Heart left ventricle (tissue), 16 donors: Measurements from ENCODE around the gene DTD2. TPM values are rescaled to one million over a fixed set of nuclear protein-coding genes. Genes with fewer than 3 reads are reported as not detected.
A peak's percentile ranks its signal among the peaks of the same experiment; 100 is the strongest.
"Not testable (repeated sequence)": the region's sequence is repeated elsewhere in the genome, so short reads cannot be mapped to it uniquely, and the experiment has no call there.

ENCODE experiments used
- ATAC-seq, 4 donors: fragments of 200-7000 bp; cut with Tn5 transposase; one replicate each; pipeline ENCODE4 v1.9.1; 2020 to 2022; ENCODE audit warnings: moderate library complexity in 4 of 4, mild to moderate bottlenecking in 3 of 4, moderate number of reproducible peaks in 1 of 4
- DNase-seq, 5 donors: peaks; one replicate each; pipeline ENCODE4 v3.0.0-alpha.2; 2020
- H3K27ac ChIP-seq, 12 donors: fragments of 200-600 bp; sonication (generic) in 4 of 12; one replicate each; pipeline versions ENCODE4 v1.5.0 to v1.8.0; 2016 to 2022; ENCODE audit warnings: mild to moderate bottlenecking in 2 of 12
- H3K27me3 ChIP-seq, 9 donors: fragments of 200-600 bp; sonication (generic) in 2 of 9; one replicate each; pipeline versions ENCODE4 v1.5.1 to v1.8.0; 2016 to 2022; ENCODE audit warnings: mild to moderate bottlenecking in 3 of 9
- H3K36me3 ChIP-seq, 9 donors: fragments of 200-600 bp; sonication (generic) in 2 of 9; one replicate each; pipeline versions ENCODE4 v1.5.0 to v1.8.0; 2018 to 2022; ENCODE audit warnings: mild to moderate bottlenecking in 2 of 9
- H3K4me1 ChIP-seq, 12 donors: fragments of 200-600 bp; sonication (generic) in 4 of 12; one replicate each; pipeline versions ENCODE4 v1.5.0 to v1.8.0; 2016 to 2022; ENCODE audit warnings: mild to moderate bottlenecking in 3 of 12
- H3K4me3 ChIP-seq, 12 donors: fragments of 200-600 bp; sonication (generic) in 4 of 12; one replicate each; pipeline versions ENCODE4 v1.5.0 to v1.8.0; 2017 to 2022; ENCODE audit warnings: mild to moderate bottlenecking in 9 of 12, moderate library complexity in 4 of 12
- H3K9me3 ChIP-seq, 12 donors: fragments of 200-600 bp; sonication (generic) in 4 of 12; one replicate each; pipeline versions ENCODE4 v1.5.0 to v1.8.0; 2016 to 2022; ENCODE audit warnings: mild to moderate bottlenecking in 1 of 12
- POLR2A ChIP-seq, 2 donors: fragments of 450-650 bp; IDR thresholded peaks; one replicate each; pipeline ENCODE4 v1.6.1; 2017; ENCODE audit warnings: antibody characterized with exemption in 2 of 2, mild to moderate bottlenecking in 2 of 2, moderate library complexity in 2 of 2
- WGBS, 4 donors: extraction: QIAGEN DNeasy Blood & Tissue Kit in 2 of 4; methylation state at CpG; one replicate each; pipeline versions ENCODE4 v1.1.5 to v1.1.7; 2013 to 2018; 5-methylcytosine and 5-hydroxymethylcytosine counted together
- intact Hi-C, 10 donors: fragments of 100-400 bp; cut with DNase I; formaldehyde crosslinking; loops; one replicate each; pipeline versions ENCODE4 v1.11.1 to v1.14.2; 2022
- polyA plus RNA-seq, 2 donors: library from polyadenylated mRNA; stranded (reverse); fragments of 200-250 nt; gene quantifications; one replicate each; pipeline ENCODE4 v1.2.3, GENCODE V29; 2013
- total RNA-seq, 9 donors: library from RNA; depleted of rRNA in 2 of 9; stranded (reverse); fragments of >200 nt in 2 of 9; fragmentation: NEBNext Ultra II Directional in 3 of 9; extraction: Animal tissue kit (Norgen Biotek cat#: 25700) in 3 of 9; gene quantifications; one replicate each; pipeline versions ENCODE4 v1.1.0 to v1.2.4, GENCODE V29; 2016 to 2023
- TF ChIP-seq, protein P1 (sequence below), 12 donors: fragments of 200-600 bp; sonication (generic) in 4 of 12; IDR thresholded peaks; one replicate each; pipeline versions ENCODE4 v1.5.0 to v1.8.0; 2018 to 2022; ENCODE audit warnings: antibody characterized with exemption in 12 of 12, mild to moderate bottlenecking in 5 of 12
- donor health status: ischemic (EF 13 %, LVEDD 7.1; RV severe dilation, severe dysfunction).
- donor health status: healthy with polysubstance abuse.
- donor health status: DM: no; HTN: yes; CAD: no.
- donor health status: DM: no; HTN: no; CAD: no.
- donor health status: ischemic (EF 25% LVEDD 6.9; RV normal size, moderate dysfunction).
- donor health status: ischemic (EF 25% LVEDD 5.7; RV mildly dilated, moderate dysfunction).
- donor health status: healthy.
- donor health status: DM: yes; HTN: yes; CAD: no.
- donor health status: ischemic (EF 35%, LVEDD 5.7; RV mildly dilated, moderate dysfunction).
- donor health status: nonischemic (EF 11% LVEDD 7.7; RV severe dilation, severe dysfunction).
- donor health status: DM: yes; HTN: yes; CAD: no.
- donor health status: PGD.
- donor health status: ischemic (EF 29% LVEDD 5.4; RV normal size, mild dysfunction).
- donor health status: nonischemic (EF 23%, LVEDD 6.1; RV moderate dilation, normal function).

Gene DTD2
- total and polyA plus RNA-seq, 11 donors, result 4.0 to 12.2 (median 8.2) TPM

DNA sequence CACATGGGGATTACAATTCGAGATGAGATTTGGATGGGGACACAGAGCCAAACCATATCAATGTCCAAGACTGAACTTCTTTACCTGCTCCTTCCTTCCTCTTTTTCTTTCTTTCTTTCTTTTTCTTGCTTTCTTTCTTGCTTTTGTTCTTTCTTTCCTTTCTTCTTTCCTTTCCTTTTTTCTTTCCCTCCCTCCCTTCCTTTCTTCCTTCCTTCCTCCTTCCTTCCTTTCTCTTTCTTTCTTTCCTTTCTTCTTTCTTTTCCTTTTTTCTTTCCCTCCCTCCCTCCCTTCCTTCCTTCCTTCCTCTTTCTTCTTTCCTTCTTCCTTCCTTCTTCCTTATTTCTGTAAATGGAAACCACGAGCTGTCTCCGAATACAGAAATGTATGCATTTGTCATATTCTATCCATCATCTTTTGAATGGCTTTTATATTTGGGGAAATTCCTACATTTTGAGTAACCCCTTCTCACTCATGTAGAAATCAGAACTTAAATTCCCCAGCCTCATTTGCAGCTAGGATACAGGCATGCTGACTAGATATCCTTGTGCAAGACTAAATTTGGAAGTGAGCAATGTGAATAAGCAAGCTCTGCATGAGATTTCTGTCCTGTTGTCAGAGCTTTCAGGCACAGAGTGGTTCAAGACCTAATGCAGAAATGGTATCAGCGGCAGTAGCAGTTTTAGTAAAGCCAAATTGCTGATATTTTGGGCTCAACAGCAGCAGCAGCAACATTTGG, 19.0 kb upstream of the DTD2 start:
- Histone ChIP-seq H3K27ac (peak overlapping the region in 1 of 12 donors; percentile 2), H3K9me3 (no peaks in the 10 kb centered on the region), H3K4me3 (no peak overlapping the region), H3K36me3 (no peaks in the 10 kb centered on the region), H3K4me1 (peaks cover 0 to 13% (median 7%) of the 10 kb centered on the region in 12 donors), H3K27me3 (no peaks in the 10 kb centered on the region)
- TF ChIP-seq, protein P1, sequence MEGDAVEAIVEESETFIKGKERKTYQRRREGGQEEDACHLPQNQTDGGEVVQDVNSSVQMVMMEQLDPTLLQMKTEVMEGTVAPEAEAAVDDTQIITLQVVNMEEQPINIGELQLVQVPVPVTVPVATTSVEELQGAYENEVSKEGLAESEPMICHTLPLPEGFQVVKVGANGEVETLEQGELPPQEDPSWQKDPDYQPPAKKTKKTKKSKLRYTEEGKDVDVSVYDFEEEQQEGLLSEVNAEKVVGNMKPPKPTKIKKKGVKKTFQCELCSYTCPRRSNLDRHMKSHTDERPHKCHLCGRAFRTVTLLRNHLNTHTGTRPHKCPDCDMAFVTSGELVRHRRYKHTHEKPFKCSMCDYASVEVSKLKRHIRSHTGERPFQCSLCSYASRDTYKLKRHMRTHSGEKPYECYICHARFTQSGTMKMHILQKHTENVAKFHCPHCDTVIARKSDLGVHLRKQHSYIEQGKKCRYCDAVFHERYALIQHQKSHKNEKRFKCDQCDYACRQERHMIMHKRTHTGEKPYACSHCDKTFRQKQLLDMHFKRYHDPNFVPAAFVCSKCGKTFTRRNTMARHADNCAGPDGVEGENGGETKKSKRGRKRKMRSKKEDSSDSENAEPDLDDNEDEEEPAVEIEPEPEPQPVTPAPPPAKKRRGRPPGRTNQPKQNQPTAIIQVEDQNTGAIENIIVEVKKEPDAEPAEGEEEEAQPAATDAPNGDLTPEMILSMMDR (IDR thresholded peaks at IDR 0.05), result no peak
- intact Hi-C loops, result no loop called here
- DNase-seq (no peak), ATAC-seq (peak in 1 of 4 donors; percentile 52)
- WGBS, 4 donors, result 75 to 82% (median 78%) methylated on average over 4 of the region's 4 CpGs

DNA sequence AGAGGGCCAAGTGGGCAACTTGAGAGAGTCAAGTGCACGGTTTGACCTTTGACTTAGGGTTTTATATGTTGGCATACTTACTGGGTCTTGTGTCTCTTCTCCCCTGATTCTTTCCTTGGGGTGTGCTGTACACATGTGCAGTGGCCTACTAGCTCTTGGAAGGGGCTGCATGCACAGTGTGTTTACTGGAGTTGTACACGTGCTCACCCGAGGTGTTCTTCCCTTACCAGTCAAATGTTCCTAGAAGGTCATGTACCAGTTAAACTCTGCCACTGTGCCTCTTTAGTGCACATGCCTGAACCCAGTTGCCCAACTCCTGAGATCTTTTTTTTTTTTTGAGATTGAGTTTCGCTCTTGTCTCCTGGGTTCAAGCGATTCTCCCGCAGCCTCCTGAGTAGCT, 9.2 kb upstream of the DTD2 start:
- no peak for ATAC-seq

DNA sequence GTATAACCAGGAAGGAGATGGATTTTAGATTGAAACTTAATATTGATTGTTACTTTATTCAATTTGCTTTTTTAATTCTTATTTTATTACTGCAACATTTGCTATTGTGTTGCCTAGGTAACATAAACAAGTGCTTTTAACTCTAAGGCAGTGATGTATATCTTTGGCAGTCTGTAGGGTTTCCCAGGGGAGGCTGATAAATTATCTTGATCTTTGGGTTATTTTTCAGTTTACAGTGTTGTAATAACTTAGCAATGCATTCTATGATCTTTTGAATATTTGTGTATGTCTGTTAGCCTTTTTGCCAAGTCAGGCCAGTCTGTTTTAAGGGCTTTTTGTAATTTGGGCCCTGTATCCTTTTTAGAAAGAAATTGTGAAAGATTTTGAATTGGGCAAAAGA, 7.8 kb upstream of the DTD2 start:
- no peak for TF ChIP-seq POLR2A (IDR thresholded peaks at IDR 0.05)
- Histone ChIP-seq H3K27me3 (no peaks in the 10 kb centered on the region), H3K36me3 (no peaks in the 10 kb centered on the region), H3K4me3 (no peak overlapping the region), H3K27ac (no peak overlapping the region), H3K4me1 (no peaks in the 10 kb centered on the region), H3K9me3 (no peaks in the 10 kb centered on the region)
- no peak for DNase-seq
- no peak for ATAC-seq
- intact Hi-C loops, result loop anchor here in 1 of 10 donors (10.0 kb wide), 1 partner anchor 90 kb away; no protein-coding TSS in a partner anchor

More for the DNA sequence above, 9.2 kb upstream of the DTD2 start:
- intact Hi-C loops, result loop anchor here in 1 of 10 donors (10.0 kb wide), 1 partner anchor 88 kb away; no protein-coding TSS in a partner anchor
- Histone ChIP-seq H3K9me3 (no peaks in the 10 kb centered on the region), H3K36me3 (no peaks in the 10 kb centered on the region), H3K27ac (no peak overlapping the region), H3K27me3 (no peaks in the 10 kb centered on the region), H3K4me3 (no peak overlapping the region), H3K4me1 (no peaks in the 10 kb centered on the region)
- no peak for TF ChIP-seq POLR2A (IDR thresholded peaks at IDR 0.05)
- TF ChIP-seq, protein P1 (IDR thresholded peaks at IDR 0.05), result no peak
- no peak for DNase-seq
- 85 to 91% (median 89%) methylated on average over 6 of the region's 6 CpGs for WGBS, 4 donors

DNA sequence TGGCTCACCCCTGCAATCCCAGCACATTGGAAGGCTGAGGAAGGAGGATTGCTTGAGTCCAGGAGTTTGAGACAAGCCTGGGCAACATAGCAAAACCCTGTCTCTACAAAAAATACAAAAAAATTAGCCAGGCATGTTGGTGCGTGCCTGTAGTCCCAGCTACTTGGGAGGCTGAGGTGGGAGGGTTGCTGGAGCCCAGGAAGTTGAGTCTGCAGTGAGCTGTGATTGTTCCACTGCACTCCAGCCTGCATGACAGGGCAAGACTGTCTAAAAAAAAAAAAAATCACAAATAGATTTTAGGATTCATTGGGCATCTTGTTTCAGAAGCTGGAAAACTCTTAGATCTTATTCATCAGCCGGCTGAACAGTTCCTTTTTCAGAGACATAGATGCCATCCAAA, 5.1 kb upstream of the DTD2 start:
- H3K27me3 ChIP-seq, H3K27ac ChIP-seq, DNase-seq, ATAC-seq, H3K36me3 ChIP-seq, H3K9me3 ChIP-seq, H3K4me3 ChIP-seq: not testable (repeated sequence)
- WGBS, 4 donors, result 78 to 89% (median 86%) methylated on average over 2 of the region's 2 CpGs
- intact Hi-C loops, result loop anchor here in 1 of 10 donors (10.0 kb wide), 1 partner anchor 92 kb away; no protein-coding TSS in a partner anchor
- peaks cover 0 to 11% (median 5%) of the 10 kb centered on the region in 12 donors for H3K4me1 ChIP-seq

DNA sequence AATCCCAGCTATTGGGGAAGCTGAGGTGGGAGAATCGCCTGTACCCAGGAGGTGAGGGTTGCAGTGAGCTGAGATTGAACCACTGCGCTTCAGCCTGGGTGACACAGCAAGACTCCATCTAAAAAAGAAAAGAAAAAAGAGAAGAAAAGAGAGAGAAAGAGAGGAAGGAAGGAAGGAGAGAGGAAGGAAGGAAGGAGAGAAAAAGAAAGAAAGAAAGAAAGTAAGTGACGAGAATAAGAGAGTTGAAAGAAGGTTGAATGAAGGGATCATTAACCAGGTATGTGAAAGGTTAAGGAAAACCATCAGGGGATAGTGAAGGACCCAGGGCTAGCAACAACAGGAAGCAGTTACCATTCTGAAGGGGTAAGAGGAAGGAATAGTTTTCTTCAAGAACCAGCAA, 4.2 kb upstream of the DTD2 start:
- 82 to 88% (median 86%) methylated on average over 3 of the region's 3 CpGs for WGBS, 4 donors
- Histone ChIP-seq H3K4me1 (peaks cover 0 to 12% (median 5%) of the 10 kb centered on the region in 12 donors), H3K4me3 (no peak overlapping the region), H3K9me3 (no peaks in the 10 kb centered on the region), H3K27me3 (no peaks in the 10 kb centered on the region), H3K36me3 (no peaks in the 10 kb centered on the region), H3K27ac (no peak overlapping the region)
- no peak for DNase-seq
- intact Hi-C loops, result loop anchor here in 1 of 10 donors (10.0 kb wide), 1 partner anchor 93 kb away; no protein-coding TSS in a partner anchor
- no peak for TF ChIP-seq POLR2A (IDR thresholded peaks at IDR 0.05)
- TF ChIP-seq, protein P1 (IDR thresholded peaks at IDR 0.05), result no peak
- ATAC-seq, result no peak
